GM23338 (cell line): ENCODE measurements around the gene PTPRO. TPM values are rescaled to one million over a fixed set of nuclear protein-coding genes. Genes with fewer than 3 reads are reported as not detected.

Experiments
- ATAC-seq: fragments of 200-7000 bp; cut with Tn5 transposase; 3 replicates; pipeline ENCODE4 v1.9.1; 2020
- DNase-seq: peaks from one replicate; pipeline ENCODE4 v3.0.0-alpha.2; 2015; ENCODE audit warnings: low spot score
- H2AFZ ChIP-seq: fragments of 200-600 bp; sonication (generic); 2 replicates; pipeline ENCODE4 v1.8.0; 2016; ENCODE audit warnings: antibody characterized with exemption, mild to moderate bottlenecking, moderate library complexity
- H3F3A ChIP-seq: fragments of 200-600 bp; sonication (generic); replicated peaks from 2 replicates; pipeline ENCODE4 v1.8.0; 2017; ENCODE audit warnings: antibody characterized with exemption, mixed run types, low read depth
- H3K27ac ChIP-seq: fragments of 200-600 bp; sonication (generic); 2 replicates; pipeline ENCODE4 v1.6.1; 2016; ENCODE audit warnings: low read depth
- H3K27me3 ChIP-seq: fragments of 200-600 bp; sonication (generic); 2 replicates; pipeline ENCODE4 v1.8.0; 2016; ENCODE audit warnings: mild to moderate bottlenecking, mixed run types, moderate library complexity; ENCODE audit not compliant: insufficient read depth
- H3K36me3 ChIP-seq: fragments of 200-600 bp; sonication (generic); 2 replicates; pipeline ENCODE4 v1.8.0; 2016; ENCODE audit warnings: mild to moderate bottlenecking; ENCODE audit not compliant: insufficient read depth
- H3K4me1 ChIP-seq: fragments of 200-600 bp; sonication (generic); 2 replicates; pipeline ENCODE4 v1.8.0; 2016; ENCODE audit warnings: mild to moderate bottlenecking, moderate library complexity; ENCODE audit not compliant: insufficient read depth
- H3K4me2 ChIP-seq: fragments of 200-600 bp; sonication (generic); 2 replicates; pipeline ENCODE4 v1.7.1; 2017; ENCODE audit warnings: mixed run types
- H3K4me3 ChIP-seq: fragments of 200-600 bp; sonication (generic); 2 replicates; pipeline ENCODE4 v1.6.1; 2016; ENCODE audit warnings: mixed run types
- H3K79me2 ChIP-seq: fragments of 200-600 bp; sonication (generic); replicated peaks from 2 replicates; pipeline ENCODE4 v1.8.0; 2017; ENCODE audit warnings: mild to moderate bottlenecking; ENCODE audit not compliant: insufficient read depth
- H3K9me2 ChIP-seq: fragments of 200-600 bp; sonication (generic); 2 replicates; pipeline ENCODE4 v1.8.0; 2017; ENCODE audit not compliant: insufficient read depth
- H4K20me1 ChIP-seq: fragments of 200-600 bp; sonication (generic); replicated peaks from 2 replicates; pipeline ENCODE4 v1.8.0; 2017; ENCODE audit warnings: mild to moderate bottlenecking; ENCODE audit not compliant: insufficient read depth
- H3K27ac Mint-ChIP-seq: 2 replicates; pipeline ENCODE4 v1.8.0; 2020; ENCODE audit warnings: inconsistent platforms, mild to moderate bottlenecking, moderate library complexity, mixed read lengths
- H3K27me3 Mint-ChIP-seq: 3 replicates; pipeline ENCODE4 v1.8.0; 2022; ENCODE audit warnings: low read depth, mild to moderate bottlenecking, moderate library complexity, mixed read lengths, inconsistent platforms; ENCODE audit not compliant: insufficient read depth, poor library complexity
- H3K36me3 Mint-ChIP-seq: 3 replicates; pipeline ENCODE4 v1.8.0; 2021; ENCODE audit warnings: low read depth, mild to moderate bottlenecking, inconsistent platforms, moderate library complexity, mixed read lengths
- H3K4me1 Mint-ChIP-seq: 3 replicates; pipeline ENCODE4 v1.8.0; 2020; ENCODE audit warnings: mild to moderate bottlenecking, inconsistent platforms, mixed read lengths
- H3K4me3 Mint-ChIP-seq: 3 replicates; pipeline ENCODE4 v1.8.0; 2021; ENCODE audit warnings: moderate library complexity, mild to moderate bottlenecking, inconsistent platforms, mixed read lengths
- H3K9me3 Mint-ChIP-seq: 3 replicates; pipeline ENCODE4 v1.8.0; 2020; ENCODE audit warnings: moderate library complexity, mild to moderate bottlenecking, inconsistent platforms, mixed read lengths
- CREB1 ChIP-seq: fragments of 250-450 bp; sonication (Bioruptor Pico); IDR thresholded peaks from 2 replicates; pipeline ENCODE4 v1.5.0; 2020; ENCODE audit warnings: low read depth, mild to moderate bottlenecking, moderate library complexity
- EZH2phosphoT487 ChIP-seq: fragments of 200-600 bp; sonication (generic); IDR thresholded peaks from one replicate; pipeline ENCODE4 v1.8.1; 2018; ENCODE audit warnings: antibody characterized with exemption; ENCODE audit not compliant: unreplicated experiment
- JUNB ChIP-seq: IDR thresholded peaks from one replicate; pipeline ENCODE4 v1.6.1; 2016; ENCODE audit warnings: antibody characterized with exemption; ENCODE audit not compliant: unreplicated experiment
- polyA plus RNA-seq: library from polyadenylated mRNA; unstranded; fragments of >200 nt; fragmentation: Nextera tagmentation; extraction: Ambion mirVana; gene quantifications from 2 replicates; pipeline ENCODE4 v1.2.1, GENCODE V29; 2016
- total RNA-seq: library from RNA; depleted of rRNA; stranded (reverse); fragments of >200 nt; shearing (Covaris generic); gene quantifications from 2 replicates; pipeline ENCODE4 v1.2.3, GENCODE V29; 2014
- TF ChIP-seq, protein P1 (sequence below): IDR thresholded peaks from one replicate; pipeline ENCODE4 v1.6.1; 2018; ENCODE audit warnings: antibody characterized with exemption; ENCODE audit not compliant: unreplicated experiment
- TF ChIP-seq, protein P2 (sequence below): fragments of 250-450 bp; sonication (Bioruptor Pico); IDR thresholded peaks from 2 replicates; pipeline ENCODE4 v1.5.0; 2020; ENCODE audit warnings: mild to moderate bottlenecking, moderate library complexity

Gene PTPRO
- total and polyA plus RNA-seq, 2 experiments from 2014 or later = 1.4 to 1.5 TPM

DNA sequence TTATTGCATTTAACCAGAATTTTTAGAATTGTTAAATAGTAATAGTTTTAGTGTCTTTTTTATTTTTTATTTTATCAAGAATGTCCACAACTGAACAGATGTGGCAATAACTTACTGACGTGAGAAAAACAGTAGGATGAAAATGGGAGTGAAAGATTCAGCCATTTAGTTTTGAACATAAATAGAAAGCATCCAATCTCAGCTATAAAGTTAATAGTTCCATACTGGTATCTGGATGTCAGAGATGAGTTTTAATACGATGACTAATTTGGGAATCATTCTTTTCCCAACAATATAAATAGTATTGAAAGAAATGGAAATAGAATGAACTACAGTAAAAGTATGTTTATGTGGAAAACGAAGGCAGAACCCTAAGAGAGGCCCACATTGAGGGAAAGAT, 307.5 kb downstream of the PTPRO start:
- H3K27me3 Mint-ChIP-seq = no peaks in the 10 kb centered on the region
- H3K27ac Mint-ChIP-seq = no peak overlapping the region
- TF ChIP-seq, protein P1, sequence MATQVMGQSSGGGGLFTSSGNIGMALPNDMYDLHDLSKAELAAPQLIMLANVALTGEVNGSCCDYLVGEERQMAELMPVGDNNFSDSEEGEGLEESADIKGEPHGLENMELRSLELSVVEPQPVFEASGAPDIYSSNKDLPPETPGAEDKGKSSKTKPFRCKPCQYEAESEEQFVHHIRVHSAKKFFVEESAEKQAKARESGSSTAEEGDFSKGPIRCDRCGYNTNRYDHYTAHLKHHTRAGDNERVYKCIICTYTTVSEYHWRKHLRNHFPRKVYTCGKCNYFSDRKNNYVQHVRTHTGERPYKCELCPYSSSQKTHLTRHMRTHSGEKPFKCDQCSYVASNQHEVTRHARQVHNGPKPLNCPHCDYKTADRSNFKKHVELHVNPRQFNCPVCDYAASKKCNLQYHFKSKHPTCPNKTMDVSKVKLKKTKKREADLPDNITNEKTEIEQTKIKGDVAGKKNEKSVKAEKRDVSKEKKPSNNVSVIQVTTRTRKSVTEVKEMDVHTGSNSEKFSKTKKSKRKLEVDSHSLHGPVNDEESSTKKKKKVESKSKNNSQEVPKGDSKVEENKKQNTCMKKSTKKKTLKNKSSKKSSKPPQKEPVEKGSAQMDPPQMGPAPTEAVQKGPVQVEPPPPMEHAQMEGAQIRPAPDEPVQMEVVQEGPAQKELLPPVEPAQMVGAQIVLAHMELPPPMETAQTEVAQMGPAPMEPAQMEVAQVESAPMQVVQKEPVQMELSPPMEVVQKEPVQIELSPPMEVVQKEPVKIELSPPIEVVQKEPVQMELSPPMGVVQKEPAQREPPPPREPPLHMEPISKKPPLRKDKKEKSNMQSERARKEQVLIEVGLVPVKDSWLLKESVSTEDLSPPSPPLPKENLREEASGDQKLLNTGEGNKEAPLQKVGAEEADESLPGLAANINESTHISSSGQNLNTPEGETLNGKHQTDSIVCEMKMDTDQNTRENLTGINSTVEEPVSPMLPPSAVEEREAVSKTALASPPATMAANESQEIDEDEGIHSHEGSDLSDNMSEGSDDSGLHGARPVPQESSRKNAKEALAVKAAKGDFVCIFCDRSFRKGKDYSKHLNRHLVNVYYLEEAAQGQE = no peak
- TF ChIP-seq EZH2phosphoT487 (no peak), JUNB (no peak), CREB1 (CRISPR knock-in tag) (no peak)
- TF ChIP-seq, protein P2, sequence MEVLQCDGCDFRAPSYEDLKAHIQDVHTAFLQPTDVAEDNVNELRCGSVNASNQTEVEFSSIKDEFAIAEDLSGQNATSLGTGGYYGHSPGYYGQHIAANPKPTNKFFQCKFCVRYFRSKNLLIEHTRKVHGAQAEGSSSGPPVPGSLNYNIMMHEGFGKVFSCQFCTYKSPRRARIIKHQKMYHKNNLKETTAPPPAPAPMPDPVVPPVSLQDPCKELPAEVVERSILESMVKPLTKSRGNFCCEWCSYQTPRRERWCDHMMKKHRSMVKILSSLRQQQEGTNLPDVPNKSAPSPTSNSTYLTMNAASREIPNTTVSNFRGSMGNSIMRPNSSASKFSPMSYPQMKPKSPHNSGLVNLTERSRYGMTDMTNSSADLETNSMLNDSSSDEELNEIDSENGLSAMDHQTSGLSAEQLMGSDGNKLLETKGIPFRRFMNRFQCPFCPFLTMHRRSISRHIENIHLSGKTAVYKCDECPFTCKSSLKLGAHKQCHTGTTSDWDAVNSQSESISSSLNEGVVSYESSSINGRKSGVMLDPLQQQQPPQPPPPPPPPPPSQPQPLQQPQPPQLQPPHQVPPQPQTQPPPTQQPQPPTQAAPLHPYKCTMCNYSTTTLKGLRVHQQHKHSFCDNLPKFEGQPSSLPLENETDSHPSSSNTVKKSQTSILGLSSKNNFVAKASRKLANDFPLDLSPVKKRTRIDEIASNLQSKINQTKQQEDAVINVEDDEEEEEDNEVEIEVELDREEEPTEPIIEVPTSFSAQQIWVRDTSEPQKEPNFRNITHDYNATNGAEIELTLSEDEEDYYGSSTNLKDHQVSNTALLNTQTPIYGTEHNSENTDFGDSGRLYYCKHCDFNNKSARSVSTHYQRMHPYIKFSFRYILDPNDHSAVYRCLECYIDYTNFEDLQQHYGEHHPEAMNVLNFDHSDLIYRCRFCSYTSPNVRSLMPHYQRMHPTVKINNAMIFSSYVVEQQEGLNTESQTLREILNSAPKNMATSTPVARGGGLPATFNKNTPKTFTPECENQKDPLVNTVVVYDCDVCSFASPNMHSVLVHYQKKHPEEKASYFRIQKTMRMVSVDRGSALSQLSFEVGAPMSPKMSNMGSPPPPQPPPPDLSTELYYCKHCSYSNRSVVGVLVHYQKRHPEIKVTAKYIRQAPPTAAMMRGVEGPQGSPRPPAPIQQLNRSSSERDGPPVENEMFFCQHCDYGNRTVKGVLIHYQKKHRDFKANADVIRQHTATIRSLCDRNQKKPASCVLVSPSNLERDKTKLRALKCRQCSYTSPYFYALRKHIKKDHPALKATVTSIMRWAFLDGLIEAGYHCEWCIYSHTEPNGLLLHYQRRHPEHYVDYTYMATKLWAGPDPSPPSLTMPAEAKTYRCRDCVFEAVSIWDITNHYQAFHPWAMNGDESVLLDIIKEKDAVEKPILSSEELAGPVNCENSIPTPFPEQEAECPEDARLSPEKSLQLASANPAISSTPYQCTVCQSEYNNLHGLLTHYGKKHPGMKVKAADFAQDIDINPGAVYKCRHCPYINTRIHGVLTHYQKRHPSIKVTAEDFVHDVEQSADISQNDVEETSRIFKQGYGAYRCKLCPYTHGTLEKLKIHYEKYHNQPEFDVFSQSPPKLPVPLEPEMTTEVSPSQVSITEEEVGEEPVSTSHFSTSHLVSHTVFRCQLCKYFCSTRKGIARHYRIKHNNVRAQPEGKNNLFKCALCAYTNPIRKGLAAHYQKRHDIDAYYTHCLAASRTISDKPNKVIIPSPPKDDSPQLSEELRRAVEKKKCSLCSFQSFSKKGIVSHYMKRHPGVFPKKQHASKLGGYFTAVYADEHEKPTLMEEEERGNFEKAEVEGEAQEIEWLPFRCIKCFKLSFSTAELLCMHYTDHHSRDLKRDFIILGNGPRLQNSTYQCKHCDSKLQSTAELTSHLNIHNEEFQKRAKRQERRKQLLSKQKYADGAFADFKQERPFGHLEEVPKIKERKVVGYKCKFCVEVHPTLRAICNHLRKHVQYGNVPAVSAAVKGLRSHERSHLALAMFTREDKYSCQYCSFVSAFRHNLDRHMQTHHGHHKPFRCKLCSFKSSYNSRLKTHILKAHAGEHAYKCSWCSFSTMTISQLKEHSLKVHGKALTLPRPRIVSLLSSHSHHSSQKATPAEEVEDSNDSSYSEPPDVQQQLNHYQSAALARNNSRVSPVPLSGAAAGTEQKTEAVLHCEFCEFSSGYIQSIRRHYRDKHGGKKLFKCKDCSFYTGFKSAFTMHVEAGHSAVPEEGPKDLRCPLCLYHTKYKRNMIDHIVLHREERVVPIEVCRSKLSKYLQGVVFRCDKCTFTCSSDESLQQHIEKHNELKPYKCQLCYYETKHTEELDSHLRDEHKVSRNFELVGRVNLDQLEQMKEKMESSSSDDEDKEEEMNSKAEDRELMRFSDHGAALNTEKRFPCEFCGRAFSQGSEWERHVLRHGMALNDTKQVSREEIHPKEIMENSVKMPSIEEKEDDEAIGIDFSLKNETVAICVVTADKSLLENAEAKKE (CRISPR knock-in tag) = no peak
- no peaks in the 10 kb centered on the region for H3K36me3 Mint-ChIP-seq
- DNase-seq = no peak
- H3K4me1 Mint-ChIP-seq = peaks cover 22% of the 10 kb centered on the region
- no peak for ATAC-seq
- Histone ChIP-seq H4K20me1 (no peaks in the 10 kb centered on the region), H3F3A (no peaks in the 10 kb centered on the region), H3K4me2 (no peak overlapping the region), H3K4me1 (peaks cover 14% of the 10 kb centered on the region; the same call in 1 of the 2 replicates), H2AFZ (no peak overlapping the region), H3K27ac (no peak overlapping the region), H3K9me2 (no peaks in the 10 kb centered on the region), H3K79me2 (no peaks in the 10 kb centered on the region), H3K4me3 (no peak overlapping the region), H3K36me3 (no peaks in the 10 kb centered on the region), H3K27me3 (no peaks in the 10 kb centered on the region)
- H3K9me3 Mint-ChIP-seq = no peaks in the 10 kb centered on the region
- no peak overlapping the region for H3K4me3 Mint-ChIP-seq
